HepG2 (cell line): Measurements from ENCODE around the gene SRSF3. TPM values are rescaled to one million over a fixed set of nuclear protein-coding genes. Genes with fewer than 3 reads are reported as not detected.

Experiments
- ARID2 ChIP-seq: sonication (generic); formaldehyde crosslinking; IDR thresholded peaks from 2 replicates; pipeline ENCODE4 v1.8.1; 2022; ENCODE audit warnings: mild to moderate bottlenecking, missing genetic modification reagents, borderline replicate concordance
- GLI4 ChIP-seq: sonication (generic); formaldehyde crosslinking; IDR thresholded peaks from 2 replicates; pipeline ENCODE4 v1.5.1; 2020; ENCODE audit warnings: missing genetic modification reagents, mild to moderate bottlenecking, moderate library complexity, borderline replicate concordance
- HOXA7 ChIP-seq: sonication (generic); formaldehyde crosslinking; IDR thresholded peaks from 2 replicates; pipeline ENCODE4 v1.8.1; 2022; ENCODE audit warnings: mild to moderate bottlenecking, missing genetic modification reagents, moderate library complexity
- IKZF1 ChIP-seq: fragments of 450-650 bp; IDR thresholded peaks from 2 replicates; pipeline ENCODE4 v1.7.1; 2016
- NRL ChIP-seq: sonication (generic); formaldehyde crosslinking; IDR thresholded peaks from 2 replicates; pipeline ENCODE4 v1.5.0; 2020; ENCODE audit warnings: missing genetic modification reagents, mild to moderate bottlenecking, moderate library complexity, borderline replicate concordance
- ZNF556 ChIP-seq: sonication (generic); formaldehyde crosslinking; IDR thresholded peaks from 2 replicates; pipeline ENCODE4 v1.4.0; 2020; ENCODE audit warnings: mild to moderate bottlenecking, missing genetic modification reagents, borderline replicate concordance
- polyA plus RNA-seq, 8 experiments: library from polyadenylated mRNA; depleted of rRNA in 3 of 8; stranded (reverse) in 7 of 8; unstranded in 1 of 8; fragments of >200 nt; fragmentation: Illumina TruSeq in 4 of 8; extraction: Trizol in 4 of 8; gene quantifications; 2 replicates each; pipeline versions ENCODE4 v1.2.1 to v1.2.3, GENCODE V29; 2011 to 2016; ENCODE audit warnings: low read depth in 4 of 8, missing spikeins in 1 of 8, mixed read lengths in 1 of 8; ENCODE audit not compliant: insufficient read depth in 1 of 8
- total RNA-seq, 5 experiments: library from RNA; depleted of rRNA; stranded (reverse); fragments of >200 nt; fragmentation: Illumina TruSeq; extraction: Trizol; gene quantifications; 2 replicates each; pipeline ENCODE4 v1.2.3, GENCODE V29; 2016; ENCODE audit warnings: low read depth in 1 of 5
- TF ChIP-seq, protein P1 (sequence below): sonication (generic); formaldehyde crosslinking; IDR thresholded peaks from 2 replicates; pipeline ENCODE4 v1.4.0; 2020; ENCODE audit warnings: low read depth, missing genetic modification reagents
- TF ChIP-seq, protein P2 (sequence below): sonication (generic); formaldehyde crosslinking; IDR thresholded peaks from 2 replicates; pipeline ENCODE4 v1.8.1; 2023; ENCODE audit warnings: mild to moderate bottlenecking, moderate library complexity, missing genetic modification reagents
- TF ChIP-seq, protein P3 (sequence below): fragments of 450-650 bp; IDR thresholded peaks from 2 replicates; pipeline ENCODE4 v1.6.1; 2017
- TF ChIP-seq, protein P4 (sequence below): sonication (generic); formaldehyde crosslinking; IDR thresholded peaks from 2 replicates; pipeline ENCODE4 v1.5.1; 2020; ENCODE audit warnings: missing genetic modification reagents, mild to moderate bottlenecking, borderline replicate concordance
- TF ChIP-seq, protein P5 (sequence below): sonication (generic); formaldehyde crosslinking; IDR thresholded peaks from 2 replicates; pipeline ENCODE4 v1.5.1; 2020; ENCODE audit warnings: mild to moderate bottlenecking, missing genetic modification reagents
- TF ChIP-seq, protein P6 (sequence below): IDR thresholded peaks from 2 replicates; pipeline ENCODE4 v1.6.1; 2016; ENCODE audit warnings: low read depth, missing genetic modification reagents, missing compliant biosample characterization

Gene SRSF3
- total and polyA plus RNA-seq, 2 of the 13 experiments (the other 11 are each of a cell fraction or from before 2014, with no cell fraction given) = 206 to 684 TPM

DNA sequence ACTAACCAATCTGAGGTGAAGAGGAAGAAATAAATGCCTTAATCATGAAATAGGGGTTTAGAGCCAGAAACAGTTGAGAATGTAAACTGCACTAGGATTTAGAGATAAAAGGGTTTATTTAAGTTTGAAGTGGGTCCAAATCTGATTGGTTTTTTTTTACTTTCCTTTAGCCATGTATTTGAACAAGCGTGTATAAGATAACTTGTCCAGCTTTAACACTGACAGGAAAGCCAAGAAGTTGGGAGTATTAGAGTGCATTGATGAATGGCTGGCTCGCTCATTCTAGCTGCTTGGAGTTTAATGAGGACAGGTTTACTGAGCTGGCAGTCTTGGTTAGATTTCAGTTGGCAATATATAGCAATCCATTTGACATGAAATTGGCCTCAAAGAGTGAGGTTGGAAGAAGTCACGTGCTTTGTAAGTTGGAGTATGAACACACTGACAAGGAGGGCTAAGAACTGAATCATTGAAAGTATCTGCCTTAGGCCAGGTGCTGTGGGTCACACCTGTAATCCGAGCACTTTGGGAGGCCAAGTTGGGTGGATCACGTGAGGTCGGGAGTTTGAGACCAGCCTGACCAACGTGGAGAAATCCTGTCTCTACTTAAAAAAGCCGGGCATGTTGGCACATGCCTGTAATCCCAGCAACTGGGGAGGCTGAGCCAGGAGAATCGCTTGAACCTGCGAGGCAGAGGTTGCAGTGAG, 13.7 kb downstream of the SRSF3 start (continued):
- TF ChIP-seq, protein P1, sequence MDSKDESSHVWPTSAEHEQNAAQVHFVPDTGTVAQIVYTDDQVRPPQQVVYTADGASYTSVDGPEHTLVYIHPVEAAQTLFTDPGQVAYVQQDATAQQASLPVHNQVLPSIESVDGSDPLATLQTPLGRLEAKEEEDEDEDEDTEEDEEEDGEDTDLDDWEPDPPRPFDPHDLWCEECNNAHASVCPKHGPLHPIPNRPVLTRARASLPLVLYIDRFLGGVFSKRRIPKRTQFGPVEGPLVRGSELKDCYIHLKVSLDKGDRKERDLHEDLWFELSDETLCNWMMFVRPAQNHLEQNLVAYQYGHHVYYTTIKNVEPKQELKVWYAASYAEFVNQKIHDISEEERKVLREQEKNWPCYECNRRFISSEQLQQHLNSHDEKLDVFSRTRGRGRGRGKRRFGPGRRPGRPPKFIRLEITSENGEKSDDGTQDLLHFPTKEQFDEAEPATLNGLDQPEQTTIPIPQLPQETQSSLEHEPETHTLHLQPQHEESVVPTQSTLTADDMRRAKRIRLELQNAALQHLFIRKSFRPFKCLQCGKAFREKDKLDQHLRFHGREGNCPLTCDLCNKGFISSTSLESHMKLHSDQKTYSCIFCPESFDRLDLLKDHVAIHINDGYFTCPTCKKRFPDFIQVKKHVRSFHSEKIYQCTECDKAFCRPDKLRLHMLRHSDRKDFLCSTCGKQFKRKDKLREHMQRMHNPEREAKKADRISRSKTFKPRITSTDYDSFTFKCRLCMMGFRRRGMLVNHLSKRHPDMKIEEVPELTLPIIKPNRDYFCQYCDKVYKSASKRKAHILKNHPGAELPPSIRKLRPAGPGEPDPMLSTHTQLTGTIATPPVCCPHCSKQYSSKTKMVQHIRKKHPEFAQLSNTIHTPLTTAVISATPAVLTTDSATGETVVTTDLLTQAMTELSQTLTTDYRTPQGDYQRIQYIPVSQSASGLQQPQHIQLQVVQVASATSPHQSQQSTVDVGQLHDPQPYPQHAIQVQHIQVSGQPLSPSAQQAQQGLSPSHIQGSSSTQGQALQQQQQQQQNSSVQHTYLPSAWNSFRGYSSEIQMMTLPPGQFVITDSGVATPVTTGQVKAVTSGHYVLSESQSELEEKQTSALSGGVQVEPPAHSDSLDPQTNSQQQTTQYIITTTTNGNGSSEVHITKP (CRISPR knock-in tag) = no peak
- TF ChIP-seq IKZF1 (no peak), GLI4 (CRISPR knock-in tag) (no peak), HOXA7 (CRISPR knock-in tag) (no peak), NRL (CRISPR knock-in tag) (no peak), ZNF556 (CRISPR knock-in tag) (no peak), ARID2 (CRISPR knock-in tag) (0 out of 2 replicates have a peak, but pooled peaks have one; percentile 49)
- TF ChIP-seq, protein P2, sequence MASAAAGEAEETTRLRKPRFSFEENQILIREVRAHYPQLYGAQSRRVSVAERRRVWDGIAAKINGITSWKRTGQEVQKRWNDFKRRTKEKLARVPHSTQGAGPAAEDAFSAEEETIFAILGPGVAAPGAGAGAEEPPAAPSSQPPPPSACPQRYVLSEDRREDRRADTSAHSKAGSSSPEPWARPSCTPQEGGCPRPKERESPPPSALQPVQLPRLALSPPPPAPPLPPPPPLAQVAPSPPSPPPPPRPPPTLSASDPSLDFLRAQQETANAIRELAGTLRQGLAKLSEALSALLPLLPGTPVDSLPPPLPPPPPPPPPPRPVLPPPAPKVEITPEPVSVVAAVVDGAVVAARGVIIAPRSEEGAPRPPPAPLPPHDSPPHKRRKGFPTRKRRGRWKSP (CRISPR knock-in tag) = 0 out of 2 replicates have a peak, but pooled peaks have one; percentile 28
- TF ChIP-seq, protein P3, sequence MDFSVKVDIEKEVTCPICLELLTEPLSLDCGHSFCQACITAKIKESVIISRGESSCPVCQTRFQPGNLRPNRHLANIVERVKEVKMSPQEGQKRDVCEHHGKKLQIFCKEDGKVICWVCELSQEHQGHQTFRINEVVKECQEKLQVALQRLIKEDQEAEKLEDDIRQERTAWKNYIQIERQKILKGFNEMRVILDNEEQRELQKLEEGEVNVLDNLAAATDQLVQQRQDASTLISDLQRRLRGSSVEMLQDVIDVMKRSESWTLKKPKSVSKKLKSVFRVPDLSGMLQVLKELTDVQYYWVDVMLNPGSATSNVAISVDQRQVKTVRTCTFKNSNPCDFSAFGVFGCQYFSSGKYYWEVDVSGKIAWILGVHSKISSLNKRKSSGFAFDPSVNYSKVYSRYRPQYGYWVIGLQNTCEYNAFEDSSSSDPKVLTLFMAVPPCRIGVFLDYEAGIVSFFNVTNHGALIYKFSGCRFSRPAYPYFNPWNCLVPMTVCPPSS = no peak
- TF ChIP-seq, protein P4, sequence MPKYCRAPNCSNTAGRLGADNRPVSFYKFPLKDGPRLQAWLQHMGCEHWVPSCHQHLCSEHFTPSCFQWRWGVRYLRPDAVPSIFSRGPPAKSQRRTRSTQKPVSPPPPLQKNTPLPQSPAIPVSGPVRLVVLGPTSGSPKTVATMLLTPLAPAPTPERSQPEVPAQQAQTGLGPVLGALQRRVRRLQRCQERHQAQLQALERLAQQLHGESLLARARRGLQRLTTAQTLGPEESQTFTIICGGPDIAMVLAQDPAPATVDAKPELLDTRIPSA (CRISPR knock-in tag) = no peak
- TF ChIP-seq, protein P5, sequence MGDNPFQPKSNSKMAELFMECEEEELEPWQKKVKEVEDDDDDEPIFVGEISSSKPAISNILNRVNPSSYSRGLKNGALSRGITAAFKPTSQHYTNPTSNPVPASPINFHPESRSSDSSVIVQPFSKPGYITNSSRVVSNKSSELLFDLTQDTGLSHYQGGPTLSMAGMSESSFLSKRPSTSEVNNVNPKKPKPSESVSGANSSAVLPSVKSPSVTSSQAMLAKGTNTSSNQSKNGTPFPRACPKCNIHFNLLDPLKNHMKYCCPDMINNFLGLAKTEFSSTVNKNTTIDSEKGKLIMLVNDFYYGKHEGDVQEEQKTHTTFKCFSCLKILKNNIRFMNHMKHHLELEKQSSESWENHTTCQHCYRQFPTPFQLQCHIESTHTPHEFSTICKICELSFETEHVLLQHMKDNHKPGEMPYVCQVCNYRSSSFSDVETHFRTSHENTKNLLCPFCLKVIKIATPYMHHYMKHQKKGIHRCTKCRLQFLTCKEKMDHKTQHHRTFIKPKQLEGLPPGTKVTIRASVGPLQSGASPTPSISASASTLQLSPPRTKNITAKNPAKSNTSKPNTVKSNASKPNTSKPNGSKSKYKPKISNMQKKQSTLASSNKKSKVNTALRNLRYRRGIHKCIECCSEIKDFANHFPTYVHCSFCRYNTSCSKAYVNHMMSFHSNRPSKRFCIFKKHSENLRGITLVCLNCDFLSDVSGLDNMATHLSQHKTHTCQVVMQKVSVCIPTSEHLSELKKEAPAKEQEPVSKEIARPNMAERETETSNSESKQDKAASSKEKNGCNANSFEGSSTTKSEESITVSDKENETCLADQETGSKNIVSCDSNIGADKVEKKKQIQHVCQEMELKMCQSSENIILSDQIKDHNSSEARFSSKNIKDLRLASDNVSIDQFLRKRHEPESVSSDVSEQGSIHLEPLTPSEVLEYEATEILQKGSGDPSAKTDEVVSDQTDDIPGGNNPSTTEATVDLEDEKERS = no peak
- TF ChIP-seq, protein P6, sequence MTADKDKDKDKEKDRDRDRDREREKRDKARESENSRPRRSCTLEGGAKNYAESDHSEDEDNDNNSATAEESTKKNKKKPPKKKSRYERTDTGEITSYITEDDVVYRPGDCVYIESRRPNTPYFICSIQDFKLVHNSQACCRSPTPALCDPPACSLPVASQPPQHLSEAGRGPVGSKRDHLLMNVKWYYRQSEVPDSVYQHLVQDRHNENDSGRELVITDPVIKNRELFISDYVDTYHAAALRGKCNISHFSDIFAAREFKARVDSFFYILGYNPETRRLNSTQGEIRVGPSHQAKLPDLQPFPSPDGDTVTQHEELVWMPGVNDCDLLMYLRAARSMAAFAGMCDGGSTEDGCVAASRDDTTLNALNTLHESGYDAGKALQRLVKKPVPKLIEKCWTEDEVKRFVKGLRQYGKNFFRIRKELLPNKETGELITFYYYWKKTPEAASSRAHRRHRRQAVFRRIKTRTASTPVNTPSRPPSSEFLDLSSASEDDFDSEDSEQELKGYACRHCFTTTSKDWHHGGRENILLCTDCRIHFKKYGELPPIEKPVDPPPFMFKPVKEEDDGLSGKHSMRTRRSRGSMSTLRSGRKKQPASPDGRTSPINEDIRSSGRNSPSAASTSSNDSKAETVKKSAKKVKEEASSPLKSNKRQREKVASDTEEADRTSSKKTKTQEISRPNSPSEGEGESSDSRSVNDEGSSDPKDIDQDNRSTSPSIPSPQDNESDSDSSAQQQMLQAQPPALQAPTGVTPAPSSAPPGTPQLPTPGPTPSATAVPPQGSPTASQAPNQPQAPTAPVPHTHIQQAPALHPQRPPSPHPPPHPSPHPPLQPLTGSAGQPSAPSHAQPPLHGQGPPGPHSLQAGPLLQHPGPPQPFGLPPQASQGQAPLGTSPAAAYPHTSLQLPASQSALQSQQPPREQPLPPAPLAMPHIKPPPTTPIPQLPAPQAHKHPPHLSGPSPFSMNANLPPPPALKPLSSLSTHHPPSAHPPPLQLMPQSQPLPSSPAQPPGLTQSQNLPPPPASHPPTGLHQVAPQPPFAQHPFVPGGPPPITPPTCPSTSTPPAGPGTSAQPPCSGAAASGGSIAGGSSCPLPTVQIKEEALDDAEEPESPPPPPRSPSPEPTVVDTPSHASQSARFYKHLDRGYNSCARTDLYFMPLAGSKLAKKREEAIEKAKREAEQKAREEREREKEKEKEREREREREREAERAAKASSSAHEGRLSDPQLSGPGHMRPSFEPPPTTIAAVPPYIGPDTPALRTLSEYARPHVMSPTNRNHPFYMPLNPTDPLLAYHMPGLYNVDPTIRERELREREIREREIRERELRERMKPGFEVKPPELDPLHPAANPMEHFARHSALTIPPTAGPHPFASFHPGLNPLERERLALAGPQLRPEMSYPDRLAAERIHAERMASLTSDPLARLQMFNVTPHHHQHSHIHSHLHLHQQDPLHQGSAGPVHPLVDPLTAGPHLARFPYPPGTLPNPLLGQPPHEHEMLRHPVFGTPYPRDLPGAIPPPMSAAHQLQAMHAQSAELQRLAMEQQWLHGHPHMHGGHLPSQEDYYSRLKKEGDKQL = no peak
